ENCODE data around the gene CDH1.

The CDH1 gene

GRCh38 chr16:68756239-68756915 lies 19.3 kb downstream of the CDH1 start:
- H3K27ac ChIP-seq: peak overlapping the region in 18 of 21 experiments; percentile 2 to 76 (median 62)

DNA sequence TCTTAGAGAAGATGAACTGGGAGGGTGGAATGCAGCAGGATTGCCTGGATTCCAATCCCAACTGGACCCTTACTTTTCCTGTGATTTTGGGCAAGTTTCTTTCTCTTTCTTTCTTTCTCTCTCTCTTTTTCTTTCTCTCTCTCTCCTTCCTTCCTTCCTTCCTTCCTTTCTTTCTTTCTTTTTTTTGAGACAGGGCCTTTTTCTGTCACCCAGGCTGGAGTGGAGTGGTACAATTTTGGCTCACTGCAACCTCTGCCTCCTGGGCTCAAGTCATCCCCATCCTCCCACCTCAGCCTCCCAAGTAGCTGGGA lies 20.5 kb downstream of the CDH1 start:
- no peak overlapping the region for H3K4me3 ChIP-seq

More at GRCh38 chr16:68756239-68756915, 19.3 kb downstream of the CDH1 start:
- H3K4me3 ChIP-seq: no peak overlapping the region

GRCh38 chr16:68759062-68759461 lies 22.0 kb downstream of the CDH1 start:
- Histone ChIP-seq H3K27ac (no peak overlapping the region), H3K4me3 (no peak overlapping the region)

More for the DNA sequence above, 20.5 kb downstream of the CDH1 start:
- H3K27ac ChIP-seq: peak overlapping the region in 12 of 21 experiments; percentile 16 to 76 (median 60)

- Histone ChIP-seq H3K4me3 (no peak overlapping the region), H3K27ac (peak overlapping the region in 13 of 21 experiments; percentile 22 to 74 (median 61))
Observed at GRCh38 chr16:68760671-68761275, 23.7 kb downstream of the CDH1 start.

DNA sequence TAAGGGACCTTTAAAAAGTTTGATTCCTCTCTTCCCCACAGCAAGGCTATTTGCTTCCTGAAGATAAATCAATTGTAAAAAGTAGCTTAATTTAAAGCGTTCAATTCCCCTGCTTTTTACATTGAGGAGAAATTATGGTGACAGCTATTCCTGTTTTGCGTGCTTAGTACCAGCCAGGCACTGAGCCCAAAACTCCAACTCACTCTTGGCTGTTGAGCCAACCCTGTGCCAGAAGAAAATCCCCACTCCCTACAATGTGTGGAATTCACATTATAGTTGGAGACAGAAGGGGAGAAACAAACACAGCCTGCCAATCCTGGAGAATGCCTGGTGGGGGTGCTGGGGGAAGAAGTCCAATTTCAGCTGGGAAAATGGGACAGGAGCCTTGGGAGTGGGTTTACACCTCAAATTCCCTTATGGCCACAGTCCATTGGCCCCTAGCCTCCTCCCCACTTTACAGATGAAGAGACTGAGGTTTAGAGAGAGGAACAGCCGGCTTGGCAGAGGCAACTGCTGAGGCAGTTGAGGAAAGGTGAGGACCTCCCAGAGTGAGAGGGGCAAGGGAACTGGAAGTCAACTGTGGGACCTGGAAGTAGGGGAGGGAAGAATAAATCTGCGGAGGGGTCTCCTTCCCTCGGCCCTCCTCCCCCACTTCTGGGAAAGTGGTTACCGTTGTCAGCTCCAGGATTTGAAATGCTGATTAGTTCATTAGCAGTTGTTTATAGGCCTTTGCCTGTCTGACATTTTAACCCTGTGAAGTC lies 26.1 kb downstream of the CDH1 start:
- Histone ChIP-seq H3K4me3 (no peak overlapping the region), H3K27ac (peak overlapping the region in 6 of 21 experiments; percentile 25 to 79 (median 42))

DNA sequence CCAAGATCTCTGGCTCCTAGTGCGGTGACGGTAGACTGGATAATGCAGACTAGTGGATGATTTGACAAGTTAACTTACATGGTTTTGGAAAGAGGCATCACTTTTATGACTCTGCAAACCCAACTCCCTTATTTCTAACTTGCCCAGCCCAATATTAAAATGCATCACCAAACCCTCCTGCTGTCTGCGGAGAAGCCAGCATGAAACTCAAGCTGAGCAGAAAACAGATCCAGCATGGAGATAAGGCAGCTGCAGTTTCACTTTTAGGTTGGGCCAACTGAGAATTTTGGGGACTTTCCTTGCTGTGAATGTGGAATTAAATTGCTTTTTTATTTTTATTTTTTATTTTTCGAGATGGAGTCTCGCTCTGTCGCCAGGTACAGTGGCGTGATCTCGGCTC lies 27.8 kb downstream of the CDH1 start:
- Histone ChIP-seq H3K27ac (peak overlapping the region in 6 of 21 experiments; percentile 18 to 79 (median 58)), H3K4me3 (no peak overlapping the region)

GRCh38 chr16:68767581-68767980 lies 30.5 kb downstream of the CDH1 start:
- no peak overlapping the region for H3K4me3 ChIP-seq
- H3K27ac ChIP-seq: no peak overlapping the region

DNA sequence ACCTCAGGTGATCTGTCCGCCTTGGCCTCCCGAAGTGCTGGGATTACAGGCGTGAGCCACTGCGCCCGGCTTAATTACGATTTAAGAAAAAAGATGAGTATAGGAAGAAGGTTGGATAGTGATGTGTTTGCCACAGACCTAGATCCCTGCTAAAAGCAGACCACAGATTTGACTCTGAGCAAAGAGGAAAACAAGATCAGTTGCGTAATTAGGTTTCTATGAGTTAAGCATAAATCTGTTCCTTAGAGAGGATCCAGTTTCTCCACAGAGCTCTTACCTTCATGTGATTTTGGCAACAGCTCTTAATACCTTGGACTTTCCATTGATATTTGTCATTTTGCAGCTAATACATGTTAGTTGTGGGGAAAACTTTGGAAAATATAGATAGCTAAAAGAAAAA lies 31.1 kb downstream of the CDH1 start:
- no peak overlapping the region for H3K27ac ChIP-seq
- H3K4me3 ChIP-seq: no peak overlapping the region

- Histone ChIP-seq H3K4me3 (no peak overlapping the region), H3K27ac (no peak overlapping the region)
Observed at GRCh38 chr16:68768771-68769170, 31.7 kb downstream of the CDH1 start.

GRCh38 chr16:68770671-68771070 lies 33.6 kb downstream of the CDH1 start:
- Histone ChIP-seq H3K27ac (no peak overlapping the region), H3K4me3 (no peak overlapping the region)

GRCh38 chr16:68772030-68772681 lies 35.1 kb downstream of the CDH1 start:
- no peak overlapping the region for H3K4me3 ChIP-seq
- H3K27ac ChIP-seq: no peak overlapping the region

GRCh38 chr16:68772871-68773270 lies 35.8 kb downstream of the CDH1 start:
- no peak overlapping the region for H3K4me3 ChIP-seq
- no peak overlapping the region for H3K27ac ChIP-seq

GRCh38 chr16:68774982-68775634 lies 38.0 kb downstream of the CDH1 start:
- H3K4me3 ChIP-seq: no peak overlapping the region
- H3K27ac ChIP-seq: no peak overlapping the region

DNA sequence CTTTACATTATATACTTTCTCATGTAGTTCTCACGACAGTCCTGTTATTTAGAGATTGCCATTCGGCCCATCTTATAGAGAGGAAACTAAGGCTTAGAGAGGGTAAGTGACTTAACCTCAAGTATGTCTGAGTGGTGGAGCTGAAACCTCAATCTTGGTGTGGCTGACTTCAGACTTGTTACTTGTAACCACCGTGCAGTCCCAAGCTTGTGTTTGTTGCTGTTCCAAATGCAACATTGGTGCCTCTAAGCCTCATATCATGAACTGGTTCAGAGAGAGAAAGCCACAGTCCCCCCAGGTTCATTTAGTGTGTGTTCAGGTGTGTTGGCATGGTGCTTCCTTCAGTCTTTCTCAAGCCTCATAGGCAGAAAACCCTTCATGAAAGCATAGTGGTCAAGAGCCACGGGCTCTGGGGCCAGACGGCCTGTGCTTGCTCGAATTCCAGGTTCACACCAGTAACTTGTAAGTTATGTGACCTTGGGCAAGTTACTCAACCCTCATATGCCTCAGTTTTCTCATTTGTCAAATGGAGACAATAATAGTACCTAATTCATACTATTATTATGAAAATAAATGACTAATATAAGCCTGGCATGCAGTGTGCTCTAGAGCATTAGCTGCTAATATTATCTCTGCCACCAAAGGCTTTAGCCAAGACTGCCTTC lies 39.9 kb downstream of the CDH1 start:
- Histone ChIP-seq H3K27ac (peak overlapping the region in 4 of 21 experiments; percentile 3 to 53 (median 22)), H3K4me3 (no peak overlapping the region)

- peak overlapping the region in 19 of 21 experiments; percentile 5 to 82 (median 37) for H3K27ac ChIP-seq
- H3K4me3 ChIP-seq: no peak overlapping the region
Observed at GRCh38 chr16:68778551-68779231, 41.6 kb downstream of the CDH1 start.

DNA sequence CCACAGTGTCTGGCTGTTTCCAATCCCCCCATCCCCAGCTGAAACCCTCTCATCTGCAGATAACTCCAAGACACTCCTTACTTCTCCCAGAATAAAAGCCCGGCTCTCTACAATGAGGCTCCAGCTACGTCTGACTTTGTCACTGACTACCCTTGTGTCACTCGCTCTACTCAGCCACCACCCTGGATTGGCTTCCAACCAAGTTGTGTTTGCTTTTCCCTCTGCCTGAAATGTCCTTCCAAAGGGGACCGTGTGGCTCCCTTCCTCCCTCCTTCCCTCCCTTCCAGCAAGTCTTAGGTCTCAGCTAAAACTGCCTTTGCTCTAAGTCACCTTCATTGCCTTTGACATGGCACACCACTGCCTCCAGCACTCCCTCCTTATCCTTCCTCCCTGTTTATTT lies 42.8 kb downstream of the CDH1 start:
- Histone ChIP-seq H3K4me3 (no peak overlapping the region), H3K27ac (peak overlapping the region in 12 of 21 experiments; percentile 9 to 82 (median 31))

- no peak overlapping the region for H3K4me3 ChIP-seq
Observed at GRCh38 chr16:68781784-68782183, 44.7 kb downstream of the CDH1 start.

More at GRCh38 chr16:68781784-68782183, 44.7 kb downstream of the CDH1 start:
- H3K27ac ChIP-seq: peak overlapping the region in 3 of 21 experiments; percentile 28 to 60 (median 48)
